Measurements from ENCODE around the gene RBP5.

The RBP5 gene

DNA sequence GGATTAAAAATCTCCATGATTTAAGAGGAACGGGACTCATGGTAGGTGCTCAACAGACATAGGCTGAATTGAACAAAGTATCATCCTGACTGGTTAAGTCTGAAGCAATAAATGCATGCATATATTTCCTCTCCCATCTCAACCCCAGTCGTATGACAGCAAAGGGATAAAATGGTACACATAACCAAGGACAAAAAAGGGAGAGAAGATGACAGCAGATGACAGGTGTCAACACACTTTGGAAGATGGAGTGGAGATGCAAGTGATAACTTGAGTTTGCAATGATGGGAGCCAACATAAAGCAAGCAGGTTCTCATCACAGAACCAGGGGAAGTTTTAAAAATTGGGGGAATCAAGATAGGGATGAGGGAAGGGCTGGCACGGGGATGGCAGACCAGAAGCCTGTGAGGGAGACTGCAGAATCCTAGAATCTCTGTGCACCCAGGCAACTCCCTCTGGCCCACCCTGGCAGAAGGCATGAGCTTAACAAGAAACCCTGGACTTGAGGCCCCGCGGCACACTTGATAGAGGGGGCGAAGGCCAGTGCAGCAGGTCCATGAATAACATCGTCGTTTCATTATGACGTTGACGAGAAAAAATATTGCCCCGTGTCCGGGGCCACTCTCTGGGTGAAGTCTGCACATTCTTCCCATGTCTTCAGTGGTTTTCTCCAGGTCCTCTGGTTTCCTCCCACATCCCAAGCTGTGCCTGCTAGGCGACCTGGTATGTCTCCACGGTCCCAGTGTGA is 24.7 kb downstream of the RBP5 start:
- Histone ChIP-seq H3K36me3 (ENCODE audit: control insufficient read depth in 1 of 2, insufficient read depth in 2 of 2, low read length in 2 of 2) (peaks cover 0 to 13% of the 10 kb centered on the region in 2 donors), H3K27me3 (ENCODE audit: control insufficient read depth in 1 of 2, insufficient read depth in 2 of 2, low read length in 2 of 2) (no peaks in the 10 kb centered on the region), H3K4me1 (ENCODE audit: control insufficient read depth in 1 of 2, insufficient read depth in 2 of 2, low read length in 2 of 2) (peaks cover 0 to 7% of the 10 kb centered on the region in 2 donors), H3K27ac (ENCODE audit: low read depth, low read length) (no peak overlapping the region), H3K4me3 (ENCODE audit: low read depth in 1 of 2, low read length in 2 of 2) (no peak overlapping the region), H3K9ac (ENCODE audit: low read depth in 1 of 2, low read length in 2 of 2) (no peak overlapping the region), H3K9me3 (ENCODE audit: control insufficient read depth in 1 of 2, low read length in 2 of 2) (peaks cover 0 to 2% of the 10 kb centered on the region in 2 donors)

GRCh38 chr12:7102582-7102981 is 26.1 kb downstream of the RBP5 start:
- H3K4me1 ChIP-seq (ENCODE audit: control insufficient read depth in 1 of 2, insufficient read depth in 2 of 2, low read length in 2 of 2): peaks cover 0 to 1% of the 10 kb centered on the region in 2 donors
- H3K4me3 ChIP-seq (ENCODE audit: low read depth in 1 of 2, low read length in 2 of 2): no peak overlapping the region
- peaks cover 0 to 16% of the 10 kb centered on the region in 2 donors for H3K36me3 ChIP-seq (ENCODE audit: control insufficient read depth in 1 of 2, insufficient read depth in 2 of 2, low read length in 2 of 2)
- H3K9ac ChIP-seq (ENCODE audit: low read depth in 1 of 2, low read length in 2 of 2): no peak overlapping the region
- peaks cover 0 to 2% of the 10 kb centered on the region in 2 donors for H3K9me3 ChIP-seq (ENCODE audit: control insufficient read depth in 1 of 2, low read length in 2 of 2)
- H3K27ac ChIP-seq (ENCODE audit: low read depth, low read length): no peak overlapping the region
- no peaks in the 10 kb centered on the region for H3K27me3 ChIP-seq (ENCODE audit: control insufficient read depth in 1 of 2, insufficient read depth in 2 of 2, low read length in 2 of 2)

GRCh38 chr12:7101694-7102131 is 27.0 kb downstream of the RBP5 start:
- no peaks in the 10 kb centered on the region for H3K4me1 ChIP-seq (ENCODE audit: control insufficient read depth in 1 of 2, insufficient read depth in 2 of 2, low read length in 2 of 2)
- no peak overlapping the region for H3K9ac ChIP-seq (ENCODE audit: low read depth in 1 of 2, low read length in 2 of 2)
- peaks cover 0 to 2% of the 10 kb centered on the region in 2 donors for H3K9me3 ChIP-seq (ENCODE audit: control insufficient read depth in 1 of 2, low read length in 2 of 2)
- no peaks in the 10 kb centered on the region for H3K27me3 ChIP-seq (ENCODE audit: control insufficient read depth in 1 of 2, insufficient read depth in 2 of 2, low read length in 2 of 2)
- peaks cover 0 to 16% of the 10 kb centered on the region in 2 donors for H3K36me3 ChIP-seq (ENCODE audit: control insufficient read depth in 1 of 2, insufficient read depth in 2 of 2, low read length in 2 of 2)
- no peak overlapping the region for H3K4me3 ChIP-seq (ENCODE audit: low read depth in 1 of 2, low read length in 2 of 2)
- no peak overlapping the region for H3K27ac ChIP-seq (ENCODE audit: low read depth, low read length)

DNA sequence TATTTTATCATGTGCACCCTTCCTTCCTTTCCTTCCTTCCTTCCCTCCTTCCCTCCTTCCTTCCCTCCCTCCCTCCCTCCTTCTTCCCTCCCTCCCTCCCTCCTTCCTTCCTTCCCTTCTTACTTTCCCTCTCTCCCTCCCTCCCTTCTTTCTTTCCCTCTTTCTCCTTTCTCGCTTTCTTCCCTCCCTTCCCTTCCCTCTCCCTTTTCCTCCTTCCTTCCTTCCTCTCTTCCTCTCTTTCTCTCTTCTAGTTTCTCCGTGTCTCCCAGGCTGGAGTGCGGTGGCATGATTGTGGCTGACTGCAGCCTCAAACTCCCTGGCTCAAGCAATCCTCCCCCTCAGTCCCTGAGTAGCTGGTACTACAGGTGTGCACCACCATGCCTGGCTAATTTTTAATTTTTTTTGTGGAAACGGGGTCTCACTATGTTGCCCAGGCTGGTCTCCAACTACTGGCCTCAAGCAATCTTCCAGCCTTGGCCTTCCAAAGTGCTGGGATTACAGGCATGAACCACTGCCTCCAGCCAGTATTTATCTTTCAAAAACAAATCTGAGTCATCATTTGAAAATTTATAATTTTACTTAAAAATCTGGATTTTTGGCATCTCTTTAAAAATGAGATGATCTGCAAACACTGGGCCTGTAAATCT is 27.5 kb downstream of the RBP5 start:
- Histone ChIP-seq H3K36me3 (ENCODE audit: control insufficient read depth in 1 of 2, insufficient read depth in 2 of 2, low read length in 2 of 2) (peaks cover 0 to 16% of the 10 kb centered on the region in 2 donors), H3K27ac (ENCODE audit: low read depth, low read length) (no peak overlapping the region), H3K4me3 (ENCODE audit: low read depth in 1 of 2, low read length in 2 of 2) (no peak overlapping the region), H3K9me3 (ENCODE audit: control insufficient read depth in 1 of 2, low read length in 2 of 2) (peaks cover 0 to under 1% of the 10 kb centered on the region in 2 donors), H3K9ac (ENCODE audit: low read depth in 1 of 2, low read length in 2 of 2) (no peak overlapping the region), H3K4me1 (ENCODE audit: control insufficient read depth in 1 of 2, insufficient read depth in 2 of 2, low read length in 2 of 2) (no peaks in the 10 kb centered on the region), H3K27me3 (ENCODE audit: control insufficient read depth in 1 of 2, insufficient read depth in 2 of 2, low read length in 2 of 2) (no peaks in the 10 kb centered on the region)

DNA sequence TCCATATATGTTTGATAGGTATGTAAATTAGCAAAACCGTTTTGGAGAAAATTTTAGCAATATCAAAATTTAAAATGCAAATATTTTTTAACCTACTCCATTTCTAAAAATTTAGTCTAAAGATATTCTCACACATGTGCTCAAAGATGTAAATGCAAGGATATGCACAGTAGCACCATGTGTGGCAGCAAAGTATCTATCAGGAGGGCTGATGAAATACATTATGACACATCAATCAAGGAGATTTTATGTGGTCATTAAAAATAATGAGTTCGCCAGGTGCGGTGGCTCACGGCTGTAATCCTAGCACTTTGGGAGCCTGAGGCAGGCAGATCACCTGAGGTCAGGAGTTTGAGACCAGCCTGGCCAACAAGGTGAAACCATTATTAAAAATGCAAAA is 28.4 kb downstream of the RBP5 start:
- Histone ChIP-seq H3K27me3 (ENCODE audit: control insufficient read depth in 1 of 2, insufficient read depth in 2 of 2, low read length in 2 of 2) (no peaks in the 10 kb centered on the region), H3K4me3 (ENCODE audit: low read depth in 1 of 2, low read length in 2 of 2) (no peak overlapping the region), H3K9me3 (ENCODE audit: control insufficient read depth in 1 of 2, low read length in 2 of 2) (no peaks in the 10 kb centered on the region), H3K27ac (ENCODE audit: low read depth, low read length) (no peak overlapping the region), H3K4me1 (ENCODE audit: control insufficient read depth in 1 of 2, insufficient read depth in 2 of 2, low read length in 2 of 2) (no peaks in the 10 kb centered on the region), H3K36me3 (ENCODE audit: control insufficient read depth in 1 of 2, insufficient read depth in 2 of 2, low read length in 2 of 2) (peaks cover 0 to 16% of the 10 kb centered on the region in 2 donors), H3K9ac (ENCODE audit: low read depth in 1 of 2, low read length in 2 of 2) (no peak overlapping the region)

DNA sequence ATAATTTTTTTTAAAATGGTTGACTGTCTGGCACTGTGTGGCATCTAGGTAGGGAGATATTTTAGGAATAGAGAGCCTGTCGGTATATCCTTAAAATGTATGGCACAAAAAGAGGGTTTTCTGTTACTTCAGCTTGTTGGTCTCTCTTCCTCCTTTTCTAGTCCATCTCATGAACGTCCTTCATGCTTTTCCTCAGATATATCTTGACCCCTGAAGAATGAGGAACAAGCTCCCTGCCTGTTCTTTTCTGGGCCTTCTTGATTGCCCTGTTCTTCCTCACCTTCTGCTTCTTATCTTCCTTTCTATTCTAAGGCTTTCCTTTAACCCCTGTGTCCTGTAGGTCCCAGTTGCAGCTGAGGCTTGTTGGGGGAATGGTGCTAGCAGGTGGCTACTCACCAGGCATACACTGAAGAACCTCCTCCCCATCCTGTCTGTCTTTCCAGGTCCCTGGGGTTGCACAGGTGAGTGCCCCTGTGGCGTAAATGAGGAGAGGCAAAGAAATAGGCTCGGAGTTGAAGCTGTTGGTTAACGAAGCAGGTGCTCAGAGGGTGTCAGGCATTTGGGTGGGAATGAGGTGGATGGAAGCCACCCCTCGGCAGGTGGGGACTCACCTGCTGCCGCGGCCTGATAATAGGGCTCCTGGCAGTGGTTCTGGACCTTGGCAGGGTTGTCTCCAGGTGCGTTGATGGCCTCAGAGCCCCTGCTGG is 29.2 kb downstream of the RBP5 start:
- H3K36me3 ChIP-seq (ENCODE audit: control insufficient read depth in 1 of 2, insufficient read depth in 2 of 2, low read length in 2 of 2): peaks cover 0 to 16% of the 10 kb centered on the region in 2 donors

GRCh38 chr12:7096979-7097378 is 31.7 kb downstream of the RBP5 start:
- H3K9me3 ChIP-seq (ENCODE audit: control insufficient read depth in 1 of 2, low read length in 2 of 2): no peaks in the 10 kb centered on the region
- no peak overlapping the region for H3K27ac ChIP-seq (ENCODE audit: low read depth, low read length)
- H3K36me3 ChIP-seq (ENCODE audit: control insufficient read depth in 1 of 2, insufficient read depth in 2 of 2, low read length in 2 of 2): peaks cover 0 to 12% of the 10 kb centered on the region in 2 donors
- H3K27me3 ChIP-seq (ENCODE audit: control insufficient read depth in 1 of 2, insufficient read depth in 2 of 2, low read length in 2 of 2): peaks cover 0 to 3% of the 10 kb centered on the region in 2 donors
- H3K9ac ChIP-seq (ENCODE audit: low read depth in 1 of 2, low read length in 2 of 2): no peak overlapping the region
- peaks cover 14% of the 10 kb centered on the region in 2 donors for H3K4me1 ChIP-seq (ENCODE audit: control insufficient read depth in 1 of 2, insufficient read depth in 2 of 2, low read length in 2 of 2)
- no peak overlapping the region for H3K4me3 ChIP-seq (ENCODE audit: low read depth in 1 of 2, low read length in 2 of 2)

More for the DNA sequence above, 29.2 kb downstream of the RBP5 start:
- Histone ChIP-seq H3K4me1 (ENCODE audit: control insufficient read depth in 1 of 2, insufficient read depth in 2 of 2, low read length in 2 of 2) (no peaks in the 10 kb centered on the region), H3K9me3 (ENCODE audit: control insufficient read depth in 1 of 2, low read length in 2 of 2) (no peaks in the 10 kb centered on the region), H3K27ac (ENCODE audit: low read depth, low read length) (no peak overlapping the region), H3K27me3 (ENCODE audit: control insufficient read depth in 1 of 2, insufficient read depth in 2 of 2, low read length in 2 of 2) (no peaks in the 10 kb centered on the region), H3K9ac (ENCODE audit: low read depth in 1 of 2, low read length in 2 of 2) (no peak overlapping the region), H3K4me3 (ENCODE audit: low read depth in 1 of 2, low read length in 2 of 2) (no peak overlapping the region)

GRCh38 chr12:7096006-7096932 is 32.4 kb downstream of the RBP5 start:
- Histone ChIP-seq H3K4me1 (ENCODE audit: control insufficient read depth in 1 of 2, insufficient read depth in 2 of 2, low read length in 2 of 2) (peaks cover 15 to 19% of the 10 kb centered on the region in 2 donors), H3K9ac (ENCODE audit: low read depth in 1 of 2, low read length in 2 of 2) (no peak overlapping the region), H3K4me3 (ENCODE audit: low read depth in 1 of 2, low read length in 2 of 2) (no peak overlapping the region), H3K36me3 (ENCODE audit: control insufficient read depth in 1 of 2, insufficient read depth in 2 of 2, low read length in 2 of 2) (peaks cover 0 to 9% of the 10 kb centered on the region in 2 donors), H3K27ac (ENCODE audit: low read depth, low read length) (no peak overlapping the region), H3K9me3 (ENCODE audit: control insufficient read depth in 1 of 2, low read length in 2 of 2) (no peaks in the 10 kb centered on the region), H3K27me3 (ENCODE audit: control insufficient read depth in 1 of 2, insufficient read depth in 2 of 2, low read length in 2 of 2) (peaks cover 0 to 3% of the 10 kb centered on the region in 2 donors)

GRCh38 chr12:7093892-7094291 is 34.8 kb downstream of the RBP5 start:
- Histone ChIP-seq H3K4me3 (ENCODE audit: low read depth in 1 of 2, low read length in 2 of 2) (no peak overlapping the region), H3K27ac (ENCODE audit: low read depth, low read length) (no peak overlapping the region), H3K27me3 (ENCODE audit: control insufficient read depth in 1 of 2, insufficient read depth in 2 of 2, low read length in 2 of 2) (peaks cover 0 to 3% of the 10 kb centered on the region in 2 donors), H3K4me1 (ENCODE audit: control insufficient read depth in 1 of 2, insufficient read depth in 2 of 2, low read length in 2 of 2) (peaks cover 15 to 28% of the 10 kb centered on the region in 2 donors), H3K9me3 (ENCODE audit: control insufficient read depth in 1 of 2, low read length in 2 of 2) (no peaks in the 10 kb centered on the region), H3K36me3 (ENCODE audit: control insufficient read depth in 1 of 2, insufficient read depth in 2 of 2, low read length in 2 of 2) (peaks cover 0 to 3% of the 10 kb centered on the region in 2 donors), H3K9ac (ENCODE audit: low read depth in 1 of 2, low read length in 2 of 2) (no peak overlapping the region)
